22Rv1 (cell line): ENCODE results near the gene PLG.
"Not testable (repeated sequence)": the region's sequence is repeated elsewhere in the genome, so short reads cannot be mapped to it uniquely, and the experiment has no call there.

Experiments
- H3K27ac ChIP-seq: fragments of 450-650 bp; 2 replicates; pipeline ENCODE4 v1.5.1; 2017
- CTCF ChIP-seq: fragments of 450-650 bp; IDR thresholded peaks from 2 replicates; pipeline ENCODE4 v1.5.1; 2017; ENCODE audit warnings: mild to moderate bottlenecking
- ZFX ChIP-seq: fragments of 450-650 bp; IDR thresholded peaks from 2 replicates; pipeline ENCODE4 v1.6.1; 2017; ENCODE audit warnings: antibody characterized with exemption, borderline replicate concordance

The PLG gene

GRCh38 chr6:160678230-160678629 is 23.8 kb upstream of the PLG start:
- no peak for TF ChIP-seq CTCF
- no peak for TF ChIP-seq ZFX
- H3K27ac ChIP-seq = no peak overlapping the region

GRCh38 chr6:160678744-160679401 is 23.2 kb upstream of the PLG start:
- no peak for TF ChIP-seq ZFX
- TF ChIP-seq CTCF = no peak
- no peak overlapping the region for H3K27ac ChIP-seq

GRCh38 chr6:160679402-160679769 is 22.7 kb upstream of the PLG start:
- no peak overlapping the region for H3K27ac ChIP-seq

GRCh38 chr6:160685101-160685761 is 16.8 kb upstream of the PLG start:
- not testable (repeated sequence) for H3K27ac ChIP-seq

More at GRCh38 chr6:160679402-160679769, 22.7 kb upstream of the PLG start:
- no peak for TF ChIP-seq ZFX
- peak; percentile 29; the same call in 1 of the 2 replicates for TF ChIP-seq CTCF

- H3K27ac ChIP-seq = no peak overlapping the region
These were observed 16.1 kb upstream of the PLG start for GRCh38 chr6:160685762-160686450.

GRCh38 chr6:160690458-160690857 is 11.6 kb upstream of the PLG start:
- no peak for TF ChIP-seq ZFX
- no peak overlapping the region for H3K27ac ChIP-seq

More at GRCh38 chr6:160685762-160686450, 16.1 kb upstream of the PLG start:
- TF ChIP-seq ZFX (no peak), CTCF (no peak)

GRCh38 chr6:160691617-160692016 is 10.4 kb upstream of the PLG start:
- TF ChIP-seq CTCF = no peak
- TF ChIP-seq ZFX = no peak

GRCh38 chr6:160692369-160692959 is 9.6 kb upstream of the PLG start:
- no peak overlapping the region for H3K27ac ChIP-seq
- TF ChIP-seq ZFX (no peak), CTCF (peak; percentile 34)

More at GRCh38 chr6:160691617-160692016, 10.4 kb upstream of the PLG start:
- H3K27ac ChIP-seq = no peak overlapping the region

- not testable (repeated sequence) for H3K27ac ChIP-seq
These were observed 7.0 kb upstream of the PLG start for GRCh38 chr6:160695025-160695424.

GRCh38 chr6:160695622-160696021 is 6.4 kb upstream of the PLG start:
- not testable (repeated sequence) for H3K27ac ChIP-seq

GRCh38 chr6:160696884-160697283 is 5.2 kb upstream of the PLG start:
- not testable (repeated sequence) for H3K27ac ChIP-seq
